WTC11 (cell line): ENCODE data around the gene IPO13.

Experiments
- CBFB ChIP-seq: sonication (generic); formaldehyde crosslinking; IDR thresholded peaks from 2 replicates; pipeline ENCODE4 v1.8.1; 2022; ENCODE audit warnings: mild to moderate bottlenecking, low read depth, missing genetic modification reagents
- CTCF ChIP-seq: fragments of 200-600 bp; IDR thresholded peaks from 2 replicates; pipeline ENCODE4 v1.8.0; 2022; ENCODE audit warnings: antibody characterized with exemption
- HMGXB4 ChIP-seq: sonication (generic); formaldehyde crosslinking; IDR thresholded peaks from 2 replicates; pipeline ENCODE4 v1.8.1; 2023; ENCODE audit warnings: mild to moderate bottlenecking, moderate library complexity, missing genetic modification reagents
- NR3C1 ChIP-seq: sonication (generic); formaldehyde crosslinking; conservative IDR thresholded peaks from 2 replicates; pipeline ENCODE4 v1.8.1; 2023; ENCODE audit warnings: low read depth, mild to moderate bottlenecking, missing genetic modification reagents
- PREB ChIP-seq: sonication (generic); formaldehyde crosslinking; IDR thresholded peaks from 2 replicates; pipeline ENCODE4 v1.8.1; 2022; ENCODE audit warnings: mild to moderate bottlenecking, missing genetic modification reagents, moderate library complexity, borderline replicate concordance

- no peak; the same call in 1 of the 2 replicates for TF ChIP-seq PREB (CRISPR knock-in tag)
- TF ChIP-seq CTCF, result peak; percentile 66
- no peak for TF ChIP-seq NR3C1
- peak; percentile 97 for TF ChIP-seq HMGXB4
- TF ChIP-seq CBFB (CRISPR knock-in tag), result no peak; the same call in 1 of the 2 replicates
Observed at GRCh38 chr1:43946236-43947060, at the start of gene IPO13.
